Stimulated activated CD8-positive, alpha-beta memory T cell treated with anti-CD3 and anti-CD28 coated beads, Interleukin-12 subunit alpha, Interleukin-12 subunit beta, amount 100 ng/mL, for 4 hours (primary cell): ENCODE measurements around the gene SMARCD2.

Source experiments
- DNase-seq: peaks from one replicate; pipeline ENCODE4 v3.0.0-alpha.2; 2020; ENCODE audit warnings: low read depth

SMARCD2 gene

GRCh38 chr17:63832014-63832413 lies 10.5 kb downstream of the SMARCD2 start:
- no peak for DNase-seq

GRCh38 chr17:63831505-63831904 lies 11.0 kb downstream of the SMARCD2 start:
- no peak for DNase-seq

- no peak for DNase-seq
These were observed 11.5 kb downstream of the SMARCD2 start for GRCh38 chr17:63830904-63831491.

GRCh38 chr17:63830278-63830677 lies 12.2 kb downstream of the SMARCD2 start:
- no peak for DNase-seq

GRCh38 chr17:63828936-63829335 lies 13.5 kb downstream of the SMARCD2 start:
- no peak for DNase-seq

- no peak for DNase-seq
These were observed 14.7 kb downstream of the SMARCD2 start for GRCh38 chr17:63827801-63828221.

- peak; percentile 90 for DNase-seq
These were observed 15.3 kb downstream of the SMARCD2 start, which contains the start of the genes FTSJ3 and PSMC5 for GRCh38 chr17:63827002-63827800. Gene FTSJ3 (minus strand): TSS chr17:63827663. CDS start chr17:63826902, 761 bp downstream. Gene PSMC5 (plus strand): TSS chr17:63827431. CDS start chr17:63827491, 60 bp downstream.

GRCh38 chr17:63826468-63827001 lies 15.9 kb downstream of the SMARCD2 start:
- DNase-seq, result no peak

- no peak for DNase-seq
These were observed 18.1 kb downstream of the SMARCD2 start for GRCh38 chr17:63824362-63824761.

- no peak for DNase-seq
These were observed 18.7 kb downstream of the SMARCD2 start for GRCh38 chr17:63823659-63824331.

GRCh38 chr17:63822537-63822936 lies 19.9 kb downstream of the SMARCD2 start:
- no peak for DNase-seq

GRCh38 chr17:63821804-63822203 lies 20.7 kb downstream of the SMARCD2 start:
- no peak for DNase-seq

- DNase-seq, result no peak
These were observed 21.4 kb downstream of the SMARCD2 start for GRCh38 chr17:63820963-63821561.

GRCh38 chr17:63819585-63820537 lies 22.6 kb downstream of the SMARCD2 start:
- no peak for DNase-seq

- DNase-seq, result no peak
These were observed 23.4 kb downstream of the SMARCD2 start for GRCh38 chr17:63819131-63819530.

- no peak for DNase-seq
These were observed 24.6 kb downstream of the SMARCD2 start for GRCh38 chr17:63817736-63818385.

- DNase-seq, result no peak
These were observed 25.8 kb downstream of the SMARCD2 start for GRCh38 chr17:63816669-63817068.

GRCh38 chr17:63816123-63816522 lies 26.4 kb downstream of the SMARCD2 start:
- DNase-seq, result no peak

GRCh38 chr17:63809970-63810369 lies 32.5 kb downstream of the SMARCD2 start:
- DNase-seq, result no peak

GRCh38 chr17:63805591-63805990 lies 36.9 kb downstream of the SMARCD2 start:
- DNase-seq, result no peak
